Omental fat pad (tissue), 4 donors: ENCODE results near the gene ARHGEF26. TPM values are rescaled to one million over a fixed set of nuclear protein-coding genes. Genes with fewer than 3 reads are reported as not detected.

ENCODE experiments used
- ATAC-seq: fragments of 150-250 bp; one replicate; pipeline ENCODE4 v1.9.1; 2016; ENCODE audit warnings: mild to moderate bottlenecking, moderate library complexity; ENCODE audit not compliant: low FRiP score
- DNase-seq: peaks from one replicate; pipeline ENCODE4 v3.0.0-alpha.2; 2019; ENCODE audit warnings: low spot score
- CTCF ChIP-seq, 3 donors: fragments of 450-650 bp; IDR thresholded peaks; one replicate each; pipeline ENCODE4 v1.5.1; 2016 to 2017; ENCODE audit warnings: antibody characterized with exemption in 3 of 3, mild to moderate bottlenecking in 3 of 3, moderate library complexity in 2 of 3
- total RNA-seq, 4 donors: library from RNA; depleted of rRNA; stranded (reverse); fragments of >200 nt; gene quantifications; one replicate each; pipeline ENCODE4 v1.1.0, GENCODE V29; 2016

Gene ARHGEF26
- total RNA-seq, 4 donors from 2014 or later: 12.0 to 26.9 (median 14.1) TPM

GRCh38 chr3:154217671-154218070 lies 96.5 kb downstream of the ARHGEF26 start:
- DNase-seq (no peak), ATAC-seq (no peak)
- no peak for TF ChIP-seq CTCF (IDR thresholded peaks at IDR 0.05)

GRCh38 chr3:154218728-154219127 lies 97.5 kb downstream of the ARHGEF26 start:
- ATAC-seq: no peak
- TF ChIP-seq CTCF (IDR thresholded peaks at IDR 0.05): no peak
- no peak for DNase-seq

- TF ChIP-seq CTCF (IDR thresholded peaks at IDR 0.05): no peak
- ATAC-seq (no peak), DNase-seq (no peak)
These were observed 99.3 kb downstream of the ARHGEF26 start for GRCh38 chr3:154220462-154220861.

- ATAC-seq: no peak
- no peak for DNase-seq
- TF ChIP-seq CTCF (IDR thresholded peaks at IDR 0.05): no peak
These were observed 102.3 kb downstream of the ARHGEF26 start for GRCh38 chr3:154223519-154223918.

GRCh38 chr3:154224366-154224765 lies 103.2 kb downstream of the ARHGEF26 start:
- TF ChIP-seq CTCF (IDR thresholded peaks at IDR 0.05): no peak
- ATAC-seq (no peak), DNase-seq (no peak)

- no peak for ATAC-seq
- TF ChIP-seq CTCF (IDR thresholded peaks at IDR 0.05): no peak
- DNase-seq: no peak
These were observed 103.7 kb downstream of the ARHGEF26 start for GRCh38 chr3:154224866-154225265.

GRCh38 chr3:154225536-154225935 lies 104.3 kb downstream of the ARHGEF26 start:
- DNase-seq: no peak
- TF ChIP-seq CTCF (IDR thresholded peaks at IDR 0.05): no peak
- ATAC-seq: no peak
